IMR-90 (cell line): ENCODE results near the gene PIGZ.

ENCODE experiments used
- BHLHE40 ChIP-seq: fragments of 150-350 bp; IDR thresholded peaks from 2 replicates; pipeline ENCODE4 v1.6.1; 2016; ENCODE audit warnings: mild to moderate bottlenecking, low read depth, low read length
- CTCF ChIP-seq: conservative IDR thresholded peaks from 2 replicates; pipeline ENCODE4 v1.5.1; 2012; ENCODE audit warnings: mild to moderate bottlenecking, low read depth, low read length, improper control_type of control experiment
- FOS ChIP-seq: fragments of 150-350 bp; IDR thresholded peaks from 2 replicates; pipeline ENCODE4 v1.6.1; 2016; ENCODE audit warnings: low read depth, low read length
- MAFK ChIP-seq: IDR thresholded peaks from 2 replicates; pipeline ENCODE4 v1.6.1; 2012; ENCODE audit warnings: low read depth, low read length, improper control_type of control experiment
- POLR2A ChIP-seq: IDR thresholded peaks from 2 replicates; pipeline ENCODE4 v1.6.1; 2012; ENCODE audit warnings: mild to moderate bottlenecking, low read depth, low read length
- RFX5 ChIP-seq: IDR thresholded peaks from 2 replicates; pipeline ENCODE4 v1.8.0; 2012; ENCODE audit warnings: low read depth, mild to moderate bottlenecking, low read length, moderate library complexity
- SMC3 ChIP-seq: fragments of 150-350 bp; IDR thresholded peaks from 2 replicates; pipeline ENCODE4 v1.6.1; 2016; ENCODE audit warnings: low read depth, mild to moderate bottlenecking, antibody characterized with exemption, low read length, moderate library complexity
- USF2 ChIP-seq: fragments of 150-350 bp; IDR thresholded peaks from 2 replicates; pipeline ENCODE4 v1.6.1; 2017; ENCODE audit warnings: mild to moderate bottlenecking, antibody characterized with exemption, low read length, low read depth

GRCh38 chr3:196931157-196931556 lies 37.5 kb downstream of the PIGZ start:
- TF ChIP-seq POLR2A (no peak), BHLHE40 (no peak), MAFK (no peak), SMC3 (no peak), CTCF (no peak), USF2 (no peak), RFX5 (no peak), FOS (no peak)
